GM21576 (cell line): ENCODE measurements around the gene LGALS9B.
"Not testable (repeated sequence)": the region's sequence is repeated elsewhere in the genome, so short reads cannot be mapped to it uniquely, and the experiment has no call there.

Experiments
- ATAC-seq: cut with Tn5 transposase; IDR thresholded peaks from one replicate; pipeline ENCODE4 v1.9.1; 2021; ENCODE audit warnings: mild to moderate bottlenecking, moderate library complexity; ENCODE audit not compliant: unreplicated experiment

The LGALS9B gene

DNA sequence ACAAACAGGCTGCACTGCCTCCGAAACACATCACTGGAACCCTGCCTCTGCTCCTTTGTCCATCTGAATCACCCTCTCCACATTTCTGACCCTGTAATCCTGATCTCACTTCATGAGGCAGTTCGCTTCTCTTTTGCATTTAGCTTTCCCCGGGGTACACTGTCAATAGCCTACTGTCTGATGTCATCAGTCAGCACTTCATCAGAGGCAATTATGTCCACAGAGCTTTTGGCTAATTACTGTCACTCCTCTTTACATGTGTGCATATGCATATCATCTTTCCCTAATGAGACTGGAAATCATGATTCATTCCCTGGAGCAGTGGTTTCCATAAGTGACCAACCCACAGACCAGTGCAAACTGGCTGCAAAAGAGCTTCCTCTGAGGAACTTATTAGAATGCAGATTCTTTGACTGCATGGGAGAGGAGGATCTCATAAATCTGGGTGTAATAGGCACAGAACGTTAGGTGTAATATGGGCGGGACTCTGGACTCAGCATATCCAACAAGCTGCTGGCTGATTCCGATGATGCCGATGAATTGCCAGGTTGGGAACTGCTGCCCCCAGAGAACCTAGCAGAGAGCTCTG lies 49.8 kb downstream of the LGALS9B start:
- not testable (repeated sequence) for ATAC-seq

- not testable (repeated sequence) for ATAC-seq
These were observed 50.9 kb downstream of the LGALS9B start for GRCh38 chr17:20416381-20416911.

DNA sequence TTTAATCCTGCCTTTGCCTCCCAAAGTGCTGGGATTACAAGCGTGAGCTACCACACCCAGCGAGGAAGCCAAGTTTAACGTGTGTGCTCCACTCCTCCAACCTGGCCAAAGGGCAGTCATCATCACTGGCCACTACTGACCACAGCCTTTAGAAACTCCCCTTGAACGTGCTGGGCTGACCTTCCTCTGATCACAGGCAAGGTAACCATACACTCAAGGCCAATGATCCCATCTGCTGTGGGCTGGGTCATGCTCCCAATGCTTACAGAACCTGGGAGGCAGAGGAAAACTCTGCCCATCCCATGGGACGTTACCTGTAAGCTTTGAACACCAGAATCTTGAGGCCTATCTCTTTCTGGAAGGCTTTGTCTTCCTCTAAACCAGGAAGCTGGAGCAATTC lies 51.9 kb downstream of the LGALS9B start:
- not testable (repeated sequence) for ATAC-seq

GRCh38 chr17:20401306-20402022 lies 65.9 kb downstream of the LGALS9B start:
- ATAC-seq: not testable (repeated sequence)

DNA sequence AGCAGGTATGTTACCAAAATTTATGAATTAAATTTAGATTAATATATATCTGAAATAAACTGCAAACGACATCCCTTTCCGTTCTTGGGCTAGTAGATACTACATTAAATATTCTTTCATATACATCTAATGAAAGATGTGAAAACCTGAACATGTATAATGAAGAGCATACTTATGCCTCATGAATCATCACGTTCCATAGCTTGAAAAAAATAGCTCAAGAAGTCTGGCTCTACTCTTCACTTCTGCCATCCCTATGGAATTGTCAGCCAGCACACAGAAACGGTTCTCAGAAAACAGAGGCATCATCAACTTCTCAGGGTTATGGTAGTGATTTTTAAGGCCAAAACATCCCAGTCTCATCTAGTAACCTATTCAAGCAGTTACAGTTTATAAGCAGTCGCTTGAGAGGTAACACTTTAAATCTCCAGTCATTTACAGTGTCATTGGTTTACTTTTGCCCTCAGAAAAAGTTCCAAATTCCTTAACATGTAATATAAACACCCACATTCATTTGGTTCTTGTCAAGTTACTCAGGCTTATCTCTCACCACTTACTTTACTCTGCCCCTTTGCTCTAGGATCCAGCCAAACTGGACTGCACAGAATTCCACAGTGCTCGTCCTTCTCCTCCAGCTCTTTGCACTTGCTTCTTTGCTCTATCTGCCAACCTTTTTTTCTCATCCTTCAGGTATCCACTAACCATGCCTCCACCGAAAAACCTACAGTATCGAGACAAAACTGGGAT lies 66.6 kb downstream of the LGALS9B start:
- ATAC-seq: not testable (repeated sequence)
